HG03442 (cell line): Measurements from ENCODE around the gene ZNF710.

ENCODE experiments used
- ATAC-seq: cut with Tn5 transposase; IDR thresholded peaks from one replicate; pipeline ENCODE4 v1.9.1; 2021; ENCODE audit warnings: mild to moderate bottlenecking, moderate library complexity; ENCODE audit not compliant: unreplicated experiment

Gene ZNF710

DNA sequence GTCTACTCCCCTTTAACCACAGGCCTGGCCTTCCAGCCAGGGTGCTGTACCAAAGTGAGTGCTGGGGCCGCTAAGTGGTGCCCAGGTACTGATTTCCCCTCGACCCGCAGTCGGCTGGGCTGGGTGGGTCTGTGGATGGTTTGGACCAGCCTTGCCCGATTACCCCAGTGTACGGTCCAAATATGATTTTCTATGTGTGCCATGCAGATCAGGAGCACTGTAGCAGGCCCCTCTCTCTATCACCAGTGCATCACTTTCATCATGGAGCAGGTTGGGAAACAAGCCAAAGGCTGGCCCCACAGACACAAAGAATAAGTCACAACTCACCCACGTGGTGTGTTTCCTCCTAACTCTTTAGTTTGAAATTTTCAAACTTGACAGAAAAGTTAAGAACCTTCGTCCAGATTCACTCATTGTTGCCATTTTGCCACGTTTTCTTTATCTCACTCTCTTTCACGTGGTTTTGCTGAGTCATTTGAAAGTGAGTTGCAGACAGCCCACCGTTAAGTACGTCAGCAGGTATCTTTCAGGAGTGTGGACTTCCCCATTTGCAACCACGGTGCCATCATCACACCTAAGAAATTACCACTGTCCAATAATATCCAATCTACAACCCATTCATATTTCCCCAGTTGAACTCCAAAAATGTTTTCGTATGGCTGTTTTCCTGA lies 37.0 kb downstream of the ZNF710 start:
- ATAC-seq = peak; percentile 72

GRCh38 chr15:90038632-90039095 lies 37.5 kb downstream of the ZNF710 start:
- ATAC-seq = no peak

GRCh38 chr15:90039996-90040395 lies 38.9 kb downstream of the ZNF710 start:
- no peak for ATAC-seq

DNA sequence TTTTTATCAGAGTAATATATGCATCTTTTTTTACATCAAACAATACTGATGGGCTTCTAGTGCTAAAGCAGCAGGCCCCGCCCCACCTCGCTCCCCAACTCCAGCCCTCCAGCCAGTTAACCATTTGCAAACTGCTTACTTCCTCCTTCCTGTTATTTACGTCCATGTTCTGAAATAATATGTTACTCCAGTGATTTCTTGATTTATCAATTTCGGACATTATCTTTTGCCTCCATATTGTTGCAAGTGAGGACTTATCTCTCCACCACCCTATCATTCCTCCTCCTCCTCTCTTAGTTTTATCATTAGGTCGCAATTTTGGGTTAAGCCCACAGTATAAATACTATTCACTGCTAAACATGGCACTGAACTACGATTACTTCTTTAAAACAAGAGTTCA lies 39.5 kb downstream of the ZNF710 start:
- no peak for ATAC-seq

DNA sequence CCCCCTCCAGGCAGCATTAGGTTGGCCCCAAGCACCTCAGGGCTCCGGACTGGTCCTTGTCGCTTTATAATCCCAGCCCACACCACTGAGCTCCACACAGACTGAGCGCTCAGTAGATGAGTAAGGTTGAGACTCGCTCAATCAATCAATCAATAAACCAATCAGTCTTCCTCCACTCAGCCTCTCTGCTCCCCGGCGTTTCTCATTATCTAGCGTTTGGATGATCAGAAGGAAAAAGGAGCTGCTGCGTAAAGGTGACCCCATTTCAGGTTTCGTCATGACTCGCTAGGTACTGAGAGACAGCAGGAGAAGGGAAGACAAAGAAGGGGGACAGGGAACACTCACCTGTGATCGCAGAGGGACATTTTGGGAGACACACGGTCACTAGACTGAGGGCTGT lies 41.2 kb downstream of the ZNF710 start:
- ATAC-seq = no peak

DNA sequence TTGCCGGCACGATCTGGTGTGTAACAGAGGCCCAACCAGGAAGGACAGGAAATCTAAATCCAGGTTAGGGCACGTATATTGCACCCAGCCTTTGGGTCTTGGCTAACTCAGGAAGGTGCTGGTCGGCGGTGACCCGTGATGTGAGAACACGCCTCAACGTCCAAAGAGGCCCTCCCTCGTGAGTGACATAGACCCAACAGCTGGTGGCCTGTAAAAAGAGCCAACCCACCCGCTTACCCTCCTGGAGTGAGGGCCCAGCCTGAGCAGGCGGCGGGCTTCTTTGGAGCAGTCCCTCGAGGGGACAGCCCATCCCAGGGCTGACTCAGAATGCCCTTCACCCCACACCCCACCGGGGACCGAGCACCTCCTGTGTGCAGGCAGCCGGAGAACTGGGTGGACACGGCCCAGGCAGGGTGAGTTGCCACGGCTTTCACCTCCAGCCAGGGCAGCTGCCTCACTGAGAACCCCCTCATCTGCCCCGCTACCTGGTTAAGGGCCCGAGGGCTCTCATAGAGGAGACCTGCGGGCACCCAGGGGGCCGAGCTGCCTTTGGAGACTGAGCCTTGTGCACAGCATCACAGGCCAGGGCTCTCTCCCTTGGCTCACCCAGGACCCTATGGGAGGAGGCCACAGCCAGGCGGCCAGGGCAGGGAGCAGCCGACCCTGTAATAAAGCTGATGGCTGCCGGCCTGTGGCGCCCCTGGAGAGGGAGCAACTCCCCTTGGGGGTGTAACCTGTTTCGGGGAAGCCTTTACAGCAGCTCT lies 41.8 kb downstream of the ZNF710 start:
- no peak for ATAC-seq

DNA sequence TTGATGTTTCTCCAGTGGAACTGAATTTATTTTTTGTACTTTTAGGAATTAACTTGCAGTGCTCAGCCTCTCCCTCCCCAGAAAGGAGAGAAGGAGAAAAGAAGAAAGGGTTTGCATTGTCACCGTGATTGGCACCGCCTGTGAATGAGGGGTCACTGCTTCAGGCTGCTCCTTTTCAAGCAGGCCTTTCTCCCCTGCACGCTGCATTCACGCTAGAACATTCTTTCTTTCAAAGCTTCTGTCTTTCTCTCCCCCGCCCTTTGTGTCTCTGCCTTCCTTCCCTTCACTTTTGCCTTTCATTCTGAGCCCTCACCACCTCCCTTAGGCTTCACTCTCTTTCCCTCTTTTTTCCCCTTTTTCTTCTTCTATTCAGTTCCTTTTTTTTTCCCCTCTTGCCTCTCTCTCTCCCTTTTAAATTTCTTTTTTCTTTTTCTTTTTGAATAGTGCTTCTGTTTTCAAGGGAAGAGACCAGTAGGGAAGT lies 42.4 kb downstream of the ZNF710 start:
- no peak for ATAC-seq

DNA sequence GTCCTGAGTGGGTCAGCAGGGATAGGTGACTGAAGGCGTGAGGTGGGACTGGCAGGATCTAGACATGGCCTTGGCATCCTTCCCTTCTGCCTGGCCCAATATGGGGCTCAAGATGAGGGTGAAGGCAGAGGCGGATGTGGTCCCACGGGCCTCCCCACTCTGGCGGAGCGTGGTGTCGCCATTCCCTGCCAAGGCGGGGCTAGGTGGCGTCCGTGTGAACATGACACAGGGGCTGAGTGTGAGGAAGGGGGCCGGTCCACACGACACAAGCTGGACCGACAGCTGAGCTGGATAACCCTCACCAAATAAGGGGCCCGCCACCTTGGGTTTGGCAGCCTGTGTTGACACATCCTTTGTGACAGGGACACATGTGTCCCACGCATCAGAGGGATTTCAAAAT lies 43.1 kb downstream of the ZNF710 start:
- ATAC-seq = no peak

DNA sequence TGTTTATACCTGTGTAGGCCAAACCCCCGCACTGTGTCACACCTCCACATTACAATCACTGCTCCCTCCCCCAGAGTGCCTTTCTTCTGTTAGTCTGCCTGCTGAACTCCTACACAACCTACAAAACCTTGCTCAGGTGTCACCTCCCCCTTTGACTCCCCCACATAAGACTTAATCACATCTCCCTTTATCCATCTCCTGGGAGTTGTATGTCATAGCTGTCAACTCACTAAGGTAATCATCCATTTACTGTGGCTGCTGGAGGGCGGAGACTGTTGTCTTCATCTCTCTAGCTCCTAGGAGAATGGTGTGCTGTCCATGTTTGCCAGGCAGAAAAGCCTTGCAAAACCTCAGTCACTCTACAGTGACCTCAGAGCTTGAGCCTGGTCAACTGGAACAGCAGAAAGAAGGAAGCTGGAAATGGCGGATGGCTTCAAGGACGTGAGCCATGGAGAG lies 43.8 kb downstream of the ZNF710 start:
- ATAC-seq = no peak

DNA sequence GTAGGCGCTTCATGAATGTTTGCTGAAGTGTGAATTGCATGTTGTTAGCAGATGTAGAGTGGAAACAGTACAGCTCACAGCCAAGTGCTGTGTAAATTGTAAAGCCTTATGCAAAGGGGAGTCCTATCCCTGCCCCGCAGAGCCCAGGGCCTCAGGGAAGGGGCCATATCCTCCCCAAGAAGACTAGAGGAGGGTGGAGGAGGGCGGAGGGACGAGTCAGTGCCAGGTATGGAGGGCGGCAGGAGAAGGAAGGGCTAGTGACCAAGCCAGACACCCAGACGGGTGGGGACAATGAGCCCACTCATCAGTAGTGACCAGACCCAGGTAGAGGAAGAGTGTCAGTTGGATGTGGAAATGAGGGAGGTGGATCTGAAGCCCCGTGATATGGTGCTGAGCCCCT lies 45.2 kb downstream of the ZNF710 start:
- no peak for ATAC-seq

DNA sequence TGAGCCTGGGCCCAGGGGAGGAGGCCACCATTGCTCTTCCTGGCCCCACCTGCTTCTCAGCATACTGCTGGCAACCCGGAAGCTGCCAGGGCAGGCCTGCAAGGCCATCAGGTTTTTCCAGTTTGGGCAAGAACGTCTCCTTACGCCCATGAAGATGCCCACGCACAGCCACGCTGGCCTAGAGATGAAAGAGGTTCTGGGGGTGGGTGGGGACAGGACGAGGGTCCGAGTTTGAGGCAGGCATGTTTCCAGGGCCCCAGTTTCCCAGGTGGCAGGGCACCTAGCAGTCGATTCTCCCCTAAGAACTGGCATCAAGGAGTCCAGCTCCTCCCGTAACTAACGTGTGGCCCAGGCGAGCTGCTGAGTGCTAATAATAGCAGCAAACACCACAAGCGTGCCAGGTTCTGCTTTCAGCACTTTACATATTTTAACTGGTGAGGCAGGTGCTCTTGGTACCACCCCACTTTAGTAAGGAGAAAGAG lies 45.8 kb downstream of the ZNF710 start:
- no peak for ATAC-seq

GRCh38 chr15:90047956-90048575 lies 46.9 kb downstream of the ZNF710 start:
- no peak for ATAC-seq

- ATAC-seq = no peak
These were observed 47.9 kb downstream of the ZNF710 start for GRCh38 chr15:90049030-90049429.

GRCh38 chr15:90049666-90050604 lies 48.8 kb downstream of the ZNF710 start:
- no peak for ATAC-seq

- no peak for ATAC-seq
These were observed 50.8 kb downstream of the ZNF710 start for GRCh38 chr15:90051874-90052273.

GRCh38 chr15:90053685-90054466 lies 52.8 kb downstream of the ZNF710 start:
- ATAC-seq = no peak

DNA sequence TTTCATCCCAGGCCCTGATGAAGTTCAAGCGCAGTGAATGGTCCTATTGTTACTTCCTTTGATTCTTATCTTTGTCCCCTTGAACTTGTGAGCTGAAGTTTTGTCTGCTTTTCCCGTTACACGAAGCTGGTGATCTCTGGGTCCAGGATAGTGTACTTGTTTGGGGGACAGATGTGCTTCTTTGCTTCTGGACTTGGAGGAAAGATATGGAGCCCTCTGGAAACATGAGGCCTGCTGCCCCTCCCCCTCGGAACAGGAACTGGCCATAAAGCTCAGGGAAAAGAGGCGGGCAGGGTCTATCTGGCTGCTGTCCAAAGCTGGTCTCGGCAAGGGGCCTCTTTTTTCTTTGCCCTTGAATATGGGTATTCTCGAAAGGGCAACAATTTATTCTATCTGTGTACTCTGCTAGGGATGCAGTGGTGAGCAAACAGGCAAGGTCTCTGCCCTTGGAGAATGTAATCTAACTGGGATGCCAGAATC lies 53.5 kb downstream of the ZNF710 start:
- ATAC-seq = no peak

DNA sequence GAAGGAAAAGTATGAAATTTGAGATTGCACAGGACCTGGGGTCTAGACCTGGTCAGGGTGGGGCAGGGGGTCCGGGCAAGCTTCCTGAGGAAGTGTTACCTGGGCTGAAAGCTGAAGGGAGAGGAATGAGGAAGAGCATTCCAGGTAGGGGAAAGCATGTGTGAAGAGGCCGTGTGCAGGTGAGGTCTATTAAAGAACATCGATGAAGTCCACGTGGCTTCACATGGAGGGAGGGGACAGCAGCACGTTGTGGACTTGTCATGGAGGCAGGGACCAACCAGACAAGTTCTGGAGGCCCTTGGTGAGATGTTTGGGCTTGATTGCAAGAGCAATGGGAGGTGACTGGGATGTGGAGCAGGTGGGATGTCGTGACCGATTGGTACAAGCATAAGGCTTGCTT lies 54.1 kb downstream of the ZNF710 start:
- ATAC-seq = no peak

- ATAC-seq = no peak
These were observed 55.4 kb downstream of the ZNF710 start for GRCh38 chr15:90056529-90056928.

GRCh38 chr15:90058308-90058707 lies 57.2 kb downstream of the ZNF710 start:
- no peak for ATAC-seq
